Measurements from ENCODE around the gene WNT1. TPM values are rescaled to one million over a fixed set of nuclear protein-coding genes. Genes with fewer than 3 reads are reported as not detected.

WNT1 gene
- total RNA-seq, 1 experiment from 2014 or later: not detected

GRCh38 chr12:48970702-48971334 is 7.3 kb upstream of the WNT1 start:
- H3K79me2 ChIP-seq (ENCODE audit: insufficient read depth, low read length): no peaks in the 10 kb centered on the region
- no peak overlapping the region for H4K91ac ChIP-seq (ENCODE audit: insufficient read length, low read depth, low read length)
- peaks cover 89% of the 10 kb centered on the region for H3K27me3 Mint-ChIP-seq (ENCODE audit: low read depth)
- no peak overlapping the region for H2BK120ac ChIP-seq (ENCODE audit: low read depth, low read length, poor library complexity, severe bottlenecking)
- no peaks in the 10 kb centered on the region for H3K9me3 ChIP-seq (ENCODE audit: control insufficient read depth, low read depth, low read length)
- H4K5ac ChIP-seq (ENCODE audit: insufficient read length, low read depth, low read length): no peak overlapping the region
- TF ChIP-seq CTCF (conservative IDR thresholded peaks at IDR 0.05): no peak
- H4K8ac ChIP-seq (replicated peaks; ENCODE audit: insufficient read length, low read depth, low read length): no peak overlapping the region
- H3K23me2 ChIP-seq (ENCODE audit: insufficient read length, low read depth, low read length, poor library complexity, severe bottlenecking): peaks cover 9% of the 10 kb centered on the region
- no peak overlapping the region for H3K4ac ChIP-seq (ENCODE audit: low read depth, low read length)
- no peak overlapping the region for H3T11ph ChIP-seq (ENCODE audit: low read length)
- no peak overlapping the region for H2AFZ ChIP-seq (ENCODE audit: low read length)
- H3K79me1 ChIP-seq (ENCODE audit: insufficient read depth, low read depth, low read length, poor library complexity, severe bottlenecking): no peaks in the 10 kb centered on the region
- peak overlapping the region in 1 of 3 experiments; percentile 69; a peak in 1 of 7 replicates for H3K27ac Mint-ChIP-seq
- H3K27me3 ChIP-seq (ENCODE audit: insufficient read depth, low read length): peaks cover 77% of the 10 kb centered on the region
- no peaks in the 10 kb centered on the region; a peak in 1 of 7 replicates for H3K36me3 Mint-ChIP-seq (ENCODE audit: insufficient read depth in 1 of 3, low read depth in 3 of 3)
- no peak overlapping the region for H2BK12ac ChIP-seq (ENCODE audit: insufficient read length, low read depth, low read length)
- no peak overlapping the region for H3K9ac ChIP-seq (ENCODE audit: extremely low read depth, insufficient read length, low read length)
- no CpG with 5 or more reads among the region's 10 CpGs for WGBS (ENCODE audit: extremely low coverage, insufficient read length, low lambda C conversion rate)
- H3K18ac ChIP-seq (ENCODE audit: insufficient read length, low read depth, low read length): no peak overlapping the region
- no peak overlapping the region for H3K23ac ChIP-seq (ENCODE audit: insufficient read length, low read depth, low read length)
- no peak overlapping the region for H3K27ac ChIP-seq (ENCODE audit: insufficient read length, low read depth, low read length)
- peak overlapping the region; percentile 67 for H3K4me2 ChIP-seq (ENCODE audit: insufficient read depth, insufficient read length, low read length)
- no peak for DNase-seq
- H2BK20ac ChIP-seq (ENCODE audit: low read depth, low read length, poor library complexity, severe bottlenecking): no peak overlapping the region
- H4K20me1 ChIP-seq (ENCODE audit: control insufficient read depth, insufficient read depth, insufficient read length): no peaks in the 10 kb centered on the region
- no peak overlapping the region for H2BK5ac ChIP-seq (ENCODE audit: insufficient read length, low read length)
- H2BK15ac ChIP-seq (ENCODE audit: low read depth, low read length): no peak overlapping the region
- peaks cover 0 to 2% of the 10 kb centered on the region in 2 experiments; a peak in 3 of 5 replicates for H3K9me3 Mint-ChIP-seq
- no peak overlapping the region for H3K56ac ChIP-seq (ENCODE audit: insufficient read length, low read depth, low read length)
- H2AK5ac ChIP-seq (ENCODE audit: insufficient read length, low read length): no peak overlapping the region
- peaks cover 46 to 53% of the 10 kb centered on the region in 2 experiments for H3K4me1 Mint-ChIP-seq
- peak overlapping the region; percentile 58 to 86 for H3K4me3 Mint-ChIP-seq
- H3K4me1 ChIP-seq (ENCODE audit: insufficient read depth, low read length): peaks cover 6% of the 10 kb centered on the region
- no peak overlapping the region for H3K14ac ChIP-seq (ENCODE audit: insufficient read depth, low read length)

Data from H9 (cell line).